ENCODE data around the gene STRBP. TPM values are rescaled to one million over a fixed set of nuclear protein-coding genes. Genes with fewer than 3 reads are reported as not detected.

The STRBP gene
- polyA plus RNA-seq, 3 donors from 2014 or later = 9.0 to 15.8 (median 10.4) TPM

- no peak for DNase-seq
- H3K4me1 Mint-ChIP-seq = peaks cover 0 to 2% of the 10 kb centered on the region in 2 donors
- H3K4me3 Mint-ChIP-seq = no peak overlapping the region
- H3K9me3 Mint-ChIP-seq = no peaks in the 10 kb centered on the region
- H3K27ac Mint-ChIP-seq = no peak overlapping the region
- peaks cover 0 to 3% (median 2%) of the 10 kb centered on the region in 3 donors for H3K27me3 Mint-ChIP-seq (ENCODE audit: low read depth in 3 of 3)
- H3K36me3 Mint-ChIP-seq = no peaks in the 10 kb centered on the region
These were observed 152.3 kb downstream of the STRBP start for GRCh38 chr9:123116036-123116435.

GRCh38 chr9:123115146-123115913 lies 153.1 kb downstream of the STRBP start:
- DNase-seq = no peak
- Mint-ChIP-seq H3K36me3 (no peaks in the 10 kb centered on the region), H3K9me3 (no peaks in the 10 kb centered on the region), H3K4me1 (peaks cover 0 to 4% of the 10 kb centered on the region in 2 donors), H3K27me3 (ENCODE audit: low read depth in 3 of 3) (peaks cover 0 to 3% (median 2%) of the 10 kb centered on the region in 3 donors), H3K27ac (peak overlapping the region in 1 of 6 donors; percentile 34), H3K4me3 (no peak overlapping the region)

GRCh38 chr9:123113185-123113584 lies 155.2 kb downstream of the STRBP start:
- Mint-ChIP-seq H3K27me3 (ENCODE audit: low read depth in 3 of 3) (peaks cover 0 to 3% (median 2%) of the 10 kb centered on the region in 3 donors), H3K27ac (no peak overlapping the region), H3K9me3 (no peaks in the 10 kb centered on the region), H3K4me3 (no peak overlapping the region), H3K36me3 (peaks cover 0 to 7% (median 4%) of the 10 kb centered on the region in 3 donors), H3K4me1 (peaks cover 0 to 4% of the 10 kb centered on the region in 2 donors)
- no peak for DNase-seq

- Mint-ChIP-seq H3K9me3 (no peaks in the 10 kb centered on the region), H3K27ac (no peak overlapping the region), H3K27me3 (ENCODE audit: low read depth in 3 of 3) (peaks cover 0 to 6% (median 2%) of the 10 kb centered on the region in 3 donors), H3K4me1 (peaks cover 0 to 4% of the 10 kb centered on the region in 2 donors), H3K4me3 (peak overlapping the region in 1 of 5 donors; percentile 12), H3K36me3 (peaks cover 0 to 13% (median 9%) of the 10 kb centered on the region in 3 donors)
- peak in 1 of 3 donors; percentile 1 for DNase-seq
These were observed 156.1 kb downstream of the STRBP start for GRCh38 chr9:123112015-123112975.

GRCh38 chr9:123111427-123112014 lies 156.9 kb downstream of the STRBP start:
- no peak for DNase-seq
- peaks cover 4 to 13% (median 10%) of the 10 kb centered on the region in 3 donors for H3K36me3 Mint-ChIP-seq
- peaks cover 0 to 6% (median 2%) of the 10 kb centered on the region in 3 donors for H3K27me3 Mint-ChIP-seq (ENCODE audit: low read depth in 3 of 3)
- H3K4me3 Mint-ChIP-seq = no peak overlapping the region
- H3K27ac Mint-ChIP-seq = peak overlapping the region in 1 of 6 donors; percentile 23
- peaks cover 0 to 4% of the 10 kb centered on the region in 2 donors for H3K4me1 Mint-ChIP-seq
- no peaks in the 10 kb centered on the region for H3K9me3 Mint-ChIP-seq

GRCh38 chr9:123109540-123110279 lies 158.7 kb downstream of the STRBP start:
- no peaks in the 10 kb centered on the region for H3K9me3 Mint-ChIP-seq

GRCh38 chr9:123108976-123109375 lies 159.4 kb downstream of the STRBP start:
- no peak for DNase-seq
- no peak overlapping the region for H3K27ac Mint-ChIP-seq
- no peaks in the 10 kb centered on the region for H3K9me3 Mint-ChIP-seq
- peaks cover 8 to 19% (median 16%) of the 10 kb centered on the region in 3 donors for H3K36me3 Mint-ChIP-seq
- H3K4me1 Mint-ChIP-seq = peaks cover 0 to 4% of the 10 kb centered on the region in 2 donors
- H3K27me3 Mint-ChIP-seq (ENCODE audit: low read depth in 3 of 3) = peaks cover 0 to 3% (median 0%) of the 10 kb centered on the region in 3 donors
- no peak overlapping the region for H3K4me3 Mint-ChIP-seq

More at GRCh38 chr9:123109540-123110279, 158.7 kb downstream of the STRBP start:
- peaks cover 0 to 4% of the 10 kb centered on the region in 2 donors for H3K4me1 Mint-ChIP-seq
- peak overlapping the region in 1 of 6 donors; percentile 68 for H3K27ac Mint-ChIP-seq
- H3K27me3 Mint-ChIP-seq (ENCODE audit: low read depth in 3 of 3) = peaks cover 0 to 6% (median 0%) of the 10 kb centered on the region in 3 donors
- H3K36me3 Mint-ChIP-seq = peaks cover 8 to 16% (median 13%) of the 10 kb centered on the region in 3 donors
- H3K4me3 Mint-ChIP-seq = no peak overlapping the region
- DNase-seq = no peak

GRCh38 chr9:123107639-123108285 lies 160.6 kb downstream of the STRBP start:
- H3K4me1 Mint-ChIP-seq = peaks cover 0 to 4% of the 10 kb centered on the region in 2 donors
- no peak overlapping the region for H3K4me3 Mint-ChIP-seq
- H3K27me3 Mint-ChIP-seq (ENCODE audit: low read depth in 3 of 3) = peaks cover 0 to 3% (median 0%) of the 10 kb centered on the region in 3 donors
- H3K27ac Mint-ChIP-seq = no peak overlapping the region
- H3K9me3 Mint-ChIP-seq = no peaks in the 10 kb centered on the region
- peaks cover 10 to 24% (median 16%) of the 10 kb centered on the region in 3 donors for H3K36me3 Mint-ChIP-seq
- DNase-seq = no peak

- H3K27me3 Mint-ChIP-seq (ENCODE audit: low read depth in 3 of 3) = peaks cover 0 to 3% (median 0%) of the 10 kb centered on the region in 3 donors
- H3K27ac Mint-ChIP-seq = no peak overlapping the region
These were observed 162.9 kb downstream of the STRBP start for GRCh38 chr9:123105490-123105889.

GRCh38 chr9:123104807-123105206 lies 163.6 kb downstream of the STRBP start:
- H3K27me3 Mint-ChIP-seq (ENCODE audit: low read depth in 3 of 3) = peaks cover 0 to 3% (median 0%) of the 10 kb centered on the region in 3 donors
- peaks cover 11 to 37% (median 16%) of the 10 kb centered on the region in 3 donors for H3K36me3 Mint-ChIP-seq
- H3K4me3 Mint-ChIP-seq = no peak overlapping the region
- no peak overlapping the region for H3K27ac Mint-ChIP-seq
- H3K9me3 Mint-ChIP-seq = no peaks in the 10 kb centered on the region
- H3K4me1 Mint-ChIP-seq = no peaks in the 10 kb centered on the region
- no peak for DNase-seq

More at GRCh38 chr9:123105490-123105889, 162.9 kb downstream of the STRBP start:
- Mint-ChIP-seq H3K9me3 (no peaks in the 10 kb centered on the region), H3K36me3 (peaks cover 11 to 37% (median 16%) of the 10 kb centered on the region in 3 donors), H3K4me1 (no peaks in the 10 kb centered on the region), H3K4me3 (no peak overlapping the region)
- DNase-seq = no peak

GRCh38 chr9:123102375-123103113 lies 165.8 kb downstream of the STRBP start:
- H3K9me3 Mint-ChIP-seq = no peaks in the 10 kb centered on the region
- H3K27me3 Mint-ChIP-seq (ENCODE audit: low read depth in 3 of 3) = no peaks in the 10 kb centered on the region
- DNase-seq = no peak
- no peaks in the 10 kb centered on the region for H3K4me1 Mint-ChIP-seq
- peak overlapping the region in 2 of 6 donors; percentile 24 to 47 for H3K27ac Mint-ChIP-seq
- H3K4me3 Mint-ChIP-seq = no peak overlapping the region
- peaks cover 7 to 41% (median 19%) of the 10 kb centered on the region in 3 donors for H3K36me3 Mint-ChIP-seq

- Mint-ChIP-seq H3K36me3 (peaks cover 5 to 52% (median 19%) of the 10 kb centered on the region in 3 donors), H3K4me3 (no peak overlapping the region), H3K27ac (peak overlapping the region in 1 of 6 donors; percentile 7), H3K4me1 (no peaks in the 10 kb centered on the region), H3K9me3 (no peaks in the 10 kb centered on the region), H3K27me3 (ENCODE audit: low read depth in 3 of 3) (no peaks in the 10 kb centered on the region)
- no peak for DNase-seq
These were observed 168.8 kb downstream of the STRBP start for GRCh38 chr9:123099548-123099947.

Measured in immature natural killer cell (primary cell).